ENCODE measurements around the gene APOL2. TPM values are rescaled to one million over a fixed set of nuclear protein-coding genes. Genes with fewer than 3 reads are reported as not detected.

APOL2 gene
- total RNA-seq, 1 donor from 2014 or later: 38.3 TPM

DNA sequence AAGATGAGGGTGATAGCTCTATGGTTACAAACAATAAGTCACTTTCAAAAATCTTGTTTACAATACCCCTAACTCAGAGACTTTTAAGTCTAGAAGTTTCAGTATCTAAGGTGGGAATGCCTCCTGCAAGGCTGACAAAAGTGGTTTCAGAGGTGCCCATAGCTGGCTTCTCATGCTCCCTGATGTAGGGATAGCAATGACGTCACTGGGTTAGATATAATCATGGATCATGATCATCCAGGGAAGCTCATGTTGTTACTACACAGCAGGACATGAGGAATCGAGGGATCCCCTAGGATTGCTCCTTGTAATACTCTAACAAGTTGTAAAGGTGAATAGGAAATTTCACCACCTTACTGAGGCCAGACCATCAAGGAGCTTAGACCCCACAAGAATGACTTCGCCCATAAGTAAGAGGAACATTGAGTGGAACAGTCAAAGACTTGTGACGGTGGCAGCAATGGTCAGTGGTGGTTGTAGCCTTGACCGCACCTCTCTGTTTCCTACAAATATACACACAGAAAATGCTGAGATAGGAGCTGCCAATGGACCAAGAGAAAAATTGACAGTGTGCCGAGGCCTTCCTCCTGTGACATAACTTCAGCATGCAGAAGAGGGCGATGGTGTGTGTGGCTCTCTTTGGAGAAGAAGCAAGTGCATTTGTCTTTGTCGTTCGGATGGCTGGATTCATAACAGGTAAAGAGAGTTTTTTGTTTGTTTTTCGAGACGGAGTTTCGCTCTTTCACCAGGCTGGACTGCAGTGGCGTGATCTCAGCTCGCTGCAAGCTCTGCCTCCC lies 53.3 kb downstream of the APOL2 start:
- Mint-ChIP-seq H3K9me3 (no peaks in the 10 kb centered on the region), H3K27me3 (peaks cover 3% of the 10 kb centered on the region), H3K4me1 (no peaks in the 10 kb centered on the region), H3K36me3 (ENCODE audit: low read depth) (no peaks in the 10 kb centered on the region), H3K4me3 (no peak overlapping the region), H3K27ac (no peak overlapping the region)
- no peak for TF ChIP-seq CTCF (IDR thresholded peaks at IDR 0.05)
- POLR2A ChIA-PET: no interaction called here
- ATAC-seq (ENCODE audit: low read depth): no peak
- DNase-seq: no peak
- intact Hi-C loops (cut with micrococcal nuclease): no loop called here
- CTCF ChIA-PET: interaction anchor here (1.1 to 1.6 kb wide), 2 partner anchors 9 to 10 kb away, joined by 3 to 5 read pairs; no protein-coding TSS in a partner anchor

GRCh38 chr22:36184433-36185025 lies 54.8 kb downstream of the APOL2 start:
- Mint-ChIP-seq H3K4me1 (peaks cover 3% of the 10 kb centered on the region), H3K9me3 (no peaks in the 10 kb centered on the region), H3K27ac (no peak overlapping the region), H3K4me3 (no peak overlapping the region), H3K27me3 (peaks cover 1% of the 10 kb centered on the region), H3K36me3 (ENCODE audit: low read depth) (no peaks in the 10 kb centered on the region)
- CTCF ChIA-PET: no interaction called here
- POLR2A ChIA-PET: no interaction called here
- intact Hi-C loops (cut with micrococcal nuclease): no loop called here
- no peak for TF ChIP-seq CTCF (IDR thresholded peaks at IDR 0.05)
- ATAC-seq (ENCODE audit: low read depth): no peak
- DNase-seq: no peak

DNA sequence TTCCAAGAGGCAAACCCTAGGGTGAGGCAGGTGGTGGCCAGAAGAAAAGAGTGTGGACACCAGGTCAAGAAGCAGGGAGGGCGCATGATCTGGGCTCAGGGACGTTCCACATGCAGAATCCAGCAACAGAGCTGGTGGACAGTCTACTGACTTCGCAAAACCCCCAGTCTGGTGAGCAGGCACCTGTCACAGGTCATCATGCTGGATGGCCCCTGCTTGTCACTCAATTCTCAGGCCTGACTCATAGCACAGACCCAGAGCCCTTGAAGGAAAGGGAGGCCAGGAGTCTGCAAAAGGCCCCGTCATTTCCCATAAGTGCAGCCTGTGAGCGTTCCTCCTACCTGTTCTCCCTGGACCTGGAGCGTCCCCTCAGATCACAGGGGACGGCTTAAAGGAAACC lies 55.9 kb downstream of the APOL2 start:
- TF ChIP-seq CTCF (IDR thresholded peaks at IDR 0.05): no peak
- intact Hi-C loops (cut with micrococcal nuclease): no loop called here
- H3K4me1 Mint-ChIP-seq: peaks cover 3% of the 10 kb centered on the region
- H3K9me3 Mint-ChIP-seq: no peaks in the 10 kb centered on the region
- POLR2A ChIA-PET: no interaction called here
- CTCF ChIA-PET: no interaction called here
- no peak overlapping the region for H3K4me3 Mint-ChIP-seq
- no peak overlapping the region for H3K27ac Mint-ChIP-seq
- no peaks in the 10 kb centered on the region for H3K27me3 Mint-ChIP-seq
- no peak for DNase-seq
- ATAC-seq (ENCODE audit: low read depth): no peak
- H3K36me3 Mint-ChIP-seq (ENCODE audit: low read depth): no peaks in the 10 kb centered on the region

DNA sequence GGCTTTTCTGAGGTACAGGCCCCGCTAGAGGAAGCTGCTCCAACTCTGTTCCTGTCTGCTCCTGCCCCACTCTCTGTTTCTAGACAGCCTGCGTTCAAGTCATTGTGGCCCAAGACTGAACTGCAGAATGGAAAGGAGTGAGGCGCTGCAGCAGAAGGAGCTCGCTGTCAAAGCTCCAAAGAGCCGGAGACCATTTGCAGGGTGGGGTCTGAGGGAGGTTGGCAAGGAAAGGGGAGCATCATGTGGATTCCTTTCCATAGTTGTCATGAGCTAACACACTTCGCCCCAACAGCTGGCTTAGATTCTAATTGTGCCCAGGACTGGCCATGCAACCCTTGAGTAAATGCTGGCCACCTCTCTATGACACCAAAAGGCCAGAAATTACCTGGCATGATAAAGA lies 56.5 kb downstream of the APOL2 start:
- POLR2A ChIA-PET: no interaction called here
- Mint-ChIP-seq H3K36me3 (ENCODE audit: low read depth) (no peaks in the 10 kb centered on the region), H3K27me3 (no peaks in the 10 kb centered on the region), H3K4me3 (no peak overlapping the region), H3K27ac (no peak overlapping the region), H3K9me3 (no peaks in the 10 kb centered on the region), H3K4me1 (peaks cover 3% of the 10 kb centered on the region)
- intact Hi-C loops (cut with micrococcal nuclease): no loop called here
- no peak for DNase-seq
- ATAC-seq (ENCODE audit: low read depth): no peak
- CTCF ChIA-PET: interaction anchor here (0.6 to 1.2 kb wide), 2 partner anchors 152 to 235 kb away, joined by 3 read pairs; no protein-coding TSS in a partner anchor
- no peak for TF ChIP-seq CTCF (IDR thresholded peaks at IDR 0.05)

DNA sequence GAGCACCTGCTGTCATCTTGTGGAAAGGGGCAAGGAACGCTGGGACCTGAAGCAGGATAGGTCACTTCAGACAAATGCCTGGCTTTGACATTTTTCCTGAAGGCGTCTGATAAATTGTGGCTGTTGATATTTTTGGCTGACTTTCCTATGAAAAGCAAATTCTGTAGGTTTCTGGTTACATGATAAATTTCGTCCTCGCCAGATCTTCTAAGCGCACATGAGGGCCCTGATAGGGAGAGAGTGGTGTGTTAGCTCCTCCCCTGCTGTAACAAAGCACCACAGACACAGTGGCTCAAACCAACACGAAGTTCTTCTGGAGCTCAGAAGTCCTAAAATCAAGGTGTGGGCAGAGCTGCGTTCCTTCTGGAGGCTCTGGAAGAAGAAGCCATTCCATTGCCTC lies 57.3 kb downstream of the APOL2 start:
- ChIA-PET CTCF (interaction anchor here (0.6 to 1.4 kb wide), 5 partner anchors 37 to 243 kb away, joined by 3 to 10 read pairs (median 3); no protein-coding TSS in a partner anchor), POLR2A (no interaction called here)
- no peak overlapping the region for H3K4me3 Mint-ChIP-seq
- intact Hi-C loops (cut with micrococcal nuclease): no loop called here
- H3K36me3 Mint-ChIP-seq (ENCODE audit: low read depth): no peaks in the 10 kb centered on the region
- no peak for DNase-seq
- H3K27ac Mint-ChIP-seq: no peak overlapping the region
- no peaks in the 10 kb centered on the region for H3K9me3 Mint-ChIP-seq
- ATAC-seq (ENCODE audit: low read depth): no peak
- TF ChIP-seq CTCF (IDR thresholded peaks at IDR 0.05): no peak
- H3K27me3 Mint-ChIP-seq: no peaks in the 10 kb centered on the region
- peaks cover 3% of the 10 kb centered on the region for H3K4me1 Mint-ChIP-seq

Data from activated B cell treated with CpG ODN at 0.5 μM for 24 hours (primary cell).